Activated CD4-positive, alpha-beta memory T cell treated with anti-CD3 and anti-CD28 coated beads for 36 hours (primary cell): ENCODE data around the gene RTTN. TPM values are rescaled to one million over a fixed set of nuclear protein-coding genes. Genes with fewer than 3 reads are reported as not detected.

Experiments
- CTCF ChIA-PET: fragments of 350-600 bp; sonication (Branson Sonifier 250); formaldehyde crosslinking; loops from one replicate; lab custom pipeline; 2021; ENCODE audit warnings: antibody characterized with exemption, inconsistent platforms; lab: Charles Lee
- POLR2A ChIA-PET: fragments of 350-600 bp; sonication (Branson Sonifier 250); formaldehyde crosslinking; loops from one replicate; lab custom pipeline; 2021; ENCODE audit warnings: antibody characterized with exemption; lab: Charles Lee
- DNase-seq: peaks from one replicate; pipeline ENCODE4 v3.0.0-alpha.2; 2020
- H3K27ac Mint-ChIP-seq: one replicate; pipeline ENCODE4 v1.8.0; 2021; ENCODE audit warnings: mixed read lengths
- H3K27me3 Mint-ChIP-seq: one replicate; pipeline ENCODE4 v1.8.0; 2021; ENCODE audit warnings: mixed read lengths
- H3K36me3 Mint-ChIP-seq: one replicate; pipeline ENCODE4 v1.8.0; 2021; ENCODE audit warnings: mixed read lengths
- H3K4me1 Mint-ChIP-seq: one replicate; pipeline ENCODE4 v1.8.0; 2021; ENCODE audit warnings: low read depth, mixed read lengths
- H3K4me3 Mint-ChIP-seq: one replicate; pipeline ENCODE4 v1.8.0; 2021; ENCODE audit warnings: mild to moderate bottlenecking, mixed read lengths
- H3K9me3 Mint-ChIP-seq: one replicate; pipeline ENCODE4 v1.8.0; 2021; ENCODE audit warnings: mixed read lengths
- intact Hi-C: fragments of 100-400 bp; cut with micrococcal nuclease; formaldehyde crosslinking; loops from one replicate; pipeline ENCODE4 v1.15.1; 2023
- total RNA-seq, 2 experiments: library from RNA; stranded (reverse); gene quantifications; one replicate each; pipeline ENCODE4 v1.2.3, GENCODE V29; 2021

RTTN gene
- total RNA-seq, 2 experiments from 2014 or later: 27.3 to 28.9 TPM

GRCh38 chr18:70069382-70069781 is 136.1 kb downstream of the RTTN start:
- Mint-ChIP-seq H3K36me3 (peaks cover 11% of the 10 kb centered on the region), H3K4me1 (no peaks in the 10 kb centered on the region), H3K4me3 (no peak overlapping the region), H3K27ac (no peak overlapping the region), H3K9me3 (no peaks in the 10 kb centered on the region), H3K27me3 (no peaks in the 10 kb centered on the region)
- DNase-seq: no peak
- ChIA-PET CTCF (interaction anchor here (0.6 to 1.8 kb wide), 4 partner anchors 10 to 364 kb away, joined by 3 to 5 read pairs (median 3); no protein-coding TSS in a partner anchor), POLR2A (no interaction called here)
- intact Hi-C loops: no loop called here

- Mint-ChIP-seq H3K27me3 (no peaks in the 10 kb centered on the region), H3K27ac (no peak overlapping the region), H3K4me1 (no peaks in the 10 kb centered on the region), H3K36me3 (peaks cover 11% of the 10 kb centered on the region), H3K4me3 (no peak overlapping the region), H3K9me3 (no peaks in the 10 kb centered on the region)
- ChIA-PET POLR2A (no interaction called here), CTCF (interaction anchor here (0.6 to 1.8 kb wide), 3 partner anchors 18 to 365 kb away, joined by 3 to 5 read pairs (median 3); no protein-coding TSS in a partner anchor)
- intact Hi-C loops: no loop called here
- no peak for DNase-seq
Observed at GRCh38 chr18:70068981-70069380, 136.5 kb downstream of the RTTN start.

DNA sequence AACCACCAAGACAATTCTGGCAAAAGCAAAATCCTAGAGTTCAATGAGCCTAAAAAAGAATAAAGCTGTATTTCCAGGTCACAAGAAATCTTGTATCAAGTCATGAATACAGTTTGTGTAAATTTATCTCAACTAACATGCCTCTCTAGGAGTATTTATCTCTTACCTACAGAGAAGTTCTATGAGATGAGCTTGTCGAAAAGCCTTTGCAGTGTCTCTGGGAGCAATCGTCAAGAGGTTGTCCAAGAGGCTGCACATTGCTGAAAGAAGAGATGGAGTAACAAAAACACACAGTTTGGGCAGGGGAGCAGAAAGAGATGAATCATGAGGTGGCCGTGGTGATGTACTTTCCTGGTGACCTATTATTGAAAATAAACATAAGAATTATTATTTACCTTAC is 145.8 kb downstream of the RTTN start:
- POLR2A ChIA-PET: no interaction called here
- H3K27ac Mint-ChIP-seq: no peak overlapping the region
- intact Hi-C loops: no loop called here
- H3K9me3 Mint-ChIP-seq: no peaks in the 10 kb centered on the region
- no peaks in the 10 kb centered on the region for H3K27me3 Mint-ChIP-seq
- no peaks in the 10 kb centered on the region for H3K4me1 Mint-ChIP-seq
- no peak for DNase-seq
- peaks cover 24% of the 10 kb centered on the region for H3K36me3 Mint-ChIP-seq
- no peak overlapping the region for H3K4me3 Mint-ChIP-seq
- CTCF ChIA-PET: no interaction called here

DNA sequence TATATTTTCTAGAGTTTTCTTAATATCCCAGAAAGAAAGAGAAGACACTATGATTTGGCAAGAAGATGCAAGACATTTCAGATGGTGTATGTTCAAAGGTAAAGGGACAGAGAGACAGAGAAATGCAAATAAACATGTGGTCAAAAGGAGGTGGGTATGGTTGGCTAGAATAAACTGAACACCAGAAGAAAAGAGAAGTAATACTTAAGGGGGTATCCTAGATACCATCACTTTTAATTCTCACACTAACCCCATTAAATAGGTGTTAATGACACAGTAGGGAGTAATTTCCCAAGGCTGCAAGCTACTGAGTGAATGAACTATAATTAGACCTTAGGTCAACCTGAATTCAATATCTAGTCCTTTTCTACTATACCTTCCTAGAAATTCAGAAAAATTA is 146.6 kb downstream of the RTTN start:
- no peaks in the 10 kb centered on the region for H3K27me3 Mint-ChIP-seq
- POLR2A ChIA-PET: no interaction called here
- H3K4me3 Mint-ChIP-seq: no peak overlapping the region
- H3K4me1 Mint-ChIP-seq: no peaks in the 10 kb centered on the region
- H3K36me3 Mint-ChIP-seq: peaks cover 24% of the 10 kb centered on the region
- intact Hi-C loops: no loop called here
- no peak for DNase-seq
- CTCF ChIA-PET: no interaction called here
- H3K27ac Mint-ChIP-seq: no peak overlapping the region
- no peaks in the 10 kb centered on the region for H3K9me3 Mint-ChIP-seq

GRCh38 chr18:70047931-70048603 is 157.4 kb downstream of the RTTN start:
- H3K27ac Mint-ChIP-seq: no peak overlapping the region
- POLR2A ChIA-PET: no interaction called here
- CTCF ChIA-PET: no interaction called here
- no peak overlapping the region for H3K4me3 Mint-ChIP-seq
- no peaks in the 10 kb centered on the region for H3K9me3 Mint-ChIP-seq
- no peak for DNase-seq
- H3K36me3 Mint-ChIP-seq: peaks cover 30% of the 10 kb centered on the region
- H3K4me1 Mint-ChIP-seq: peaks cover 3% of the 10 kb centered on the region
- no peaks in the 10 kb centered on the region for H3K27me3 Mint-ChIP-seq
- intact Hi-C loops: no loop called here

GRCh38 chr18:70046796-70047195 is 158.7 kb downstream of the RTTN start:
- POLR2A ChIA-PET: no interaction called here
- no peak for DNase-seq
- intact Hi-C loops: no loop called here
- no peak overlapping the region for H3K4me3 Mint-ChIP-seq
- peaks cover 3% of the 10 kb centered on the region for H3K4me1 Mint-ChIP-seq
- peaks cover 33% of the 10 kb centered on the region for H3K36me3 Mint-ChIP-seq
- H3K27me3 Mint-ChIP-seq: no peaks in the 10 kb centered on the region
- CTCF ChIA-PET: no interaction called here
- H3K9me3 Mint-ChIP-seq: no peaks in the 10 kb centered on the region
- no peak overlapping the region for H3K27ac Mint-ChIP-seq

GRCh38 chr18:70046207-70046606 is 159.3 kb downstream of the RTTN start:
- CTCF ChIA-PET: no interaction called here
- no peaks in the 10 kb centered on the region for H3K9me3 Mint-ChIP-seq
- POLR2A ChIA-PET: no interaction called here
- peaks cover 31% of the 10 kb centered on the region for H3K36me3 Mint-ChIP-seq
- DNase-seq: no peak
- peaks cover 3% of the 10 kb centered on the region for H3K4me1 Mint-ChIP-seq
- intact Hi-C loops: no loop called here
- no peaks in the 10 kb centered on the region for H3K27me3 Mint-ChIP-seq
- H3K4me3 Mint-ChIP-seq: no peak overlapping the region
- H3K27ac Mint-ChIP-seq: no peak overlapping the region

DNA sequence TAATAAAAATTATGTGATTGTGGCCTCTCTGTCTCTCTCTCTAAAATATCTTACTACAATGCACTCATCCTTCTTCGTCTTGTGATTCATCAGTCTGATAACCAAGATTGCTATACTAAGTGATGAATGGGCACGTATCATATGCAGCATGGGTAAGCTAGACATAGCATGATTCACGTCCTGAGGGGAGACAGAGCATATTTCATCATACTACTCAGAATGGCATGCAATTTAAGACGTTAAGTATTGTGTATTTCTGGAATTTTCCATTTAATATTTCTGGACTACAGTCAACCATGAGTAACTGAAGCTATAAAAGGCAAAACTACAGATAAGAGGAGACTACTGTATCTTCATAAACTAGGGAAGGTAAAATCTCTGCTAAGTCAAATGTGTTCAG is 160.9 kb downstream of the RTTN start:
- no peaks in the 10 kb centered on the region for H3K9me3 Mint-ChIP-seq
- H3K36me3 Mint-ChIP-seq: peaks cover 23% of the 10 kb centered on the region
- H3K4me1 Mint-ChIP-seq: peaks cover 3% of the 10 kb centered on the region
- POLR2A ChIA-PET: interaction anchor here (1.0 kb wide), 1 partner anchor 109 kb away, joined by 3 read pairs; no protein-coding TSS in a partner anchor
- DNase-seq: no peak
- H3K4me3 Mint-ChIP-seq: no peak overlapping the region
- H3K27ac Mint-ChIP-seq: no peak overlapping the region
- CTCF ChIA-PET: interaction anchor here (0.9 kb wide), 1 partner anchor 85 kb away, joined by 3 read pairs; no protein-coding TSS in a partner anchor
- intact Hi-C loops: loop anchor here (5.0 kb wide), 1 partner anchor 147 kb away; no protein-coding TSS in a partner anchor
- H3K27me3 Mint-ChIP-seq: no peaks in the 10 kb centered on the region

DNA sequence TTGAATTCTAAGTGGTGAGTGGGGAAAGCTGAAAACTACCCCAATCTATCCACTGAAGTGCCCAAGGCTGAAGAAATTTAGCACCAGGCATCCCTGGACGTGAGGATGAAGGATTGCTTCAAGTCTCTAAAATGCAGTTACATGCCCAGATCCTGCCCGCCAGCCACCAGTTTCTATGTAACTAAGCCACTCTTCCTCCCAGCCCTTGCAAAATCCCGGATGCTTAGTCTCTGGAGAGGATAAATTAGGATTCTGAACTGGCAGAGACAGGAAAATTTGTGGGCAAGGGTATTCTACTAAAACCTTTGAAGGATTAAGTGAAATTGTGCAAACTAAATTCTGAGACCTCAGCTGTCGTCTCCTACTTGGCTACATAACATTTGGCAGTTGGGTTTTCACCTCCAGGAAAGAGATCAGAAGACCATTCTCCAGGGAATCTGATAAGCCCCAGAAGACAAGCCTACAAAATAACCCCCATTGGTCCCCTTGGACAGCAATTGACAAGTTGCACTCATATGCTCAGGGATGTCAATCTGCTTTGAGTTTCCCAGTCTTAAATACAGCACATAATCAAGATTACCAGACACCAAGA is 163.9 kb downstream of the RTTN start:
- Mint-ChIP-seq H3K4me1 (peaks cover 3% of the 10 kb centered on the region), H3K27ac (no peak overlapping the region), H3K9me3 (peaks cover under 1% of the 10 kb centered on the region), H3K4me3 (no peak overlapping the region), H3K36me3 (peaks cover 37% of the 10 kb centered on the region), H3K27me3 (no peaks in the 10 kb centered on the region)
- DNase-seq: no peak
- ChIA-PET POLR2A (no interaction called here), CTCF (no interaction called here)
- intact Hi-C loops: loop anchor here (5.0 kb wide), 1 partner anchor 144 kb away; no protein-coding TSS in a partner anchor

GRCh38 chr18:70039186-70039585 is 166.3 kb downstream of the RTTN start:
- ChIA-PET CTCF (interaction anchor here (0.7 kb wide), 1 partner anchor 80 kb away, joined by 3 read pairs; no protein-coding TSS in a partner anchor), POLR2A (no interaction called here)
- peaks cover 50% of the 10 kb centered on the region for H3K36me3 Mint-ChIP-seq
- H3K27ac Mint-ChIP-seq: no peak overlapping the region
- H3K4me1 Mint-ChIP-seq: no peaks in the 10 kb centered on the region
- no peak overlapping the region for H3K4me3 Mint-ChIP-seq
- intact Hi-C loops: no loop called here
- no peaks in the 10 kb centered on the region for H3K27me3 Mint-ChIP-seq
- H3K9me3 Mint-ChIP-seq: peaks cover 6% of the 10 kb centered on the region
- DNase-seq: no peak

DNA sequence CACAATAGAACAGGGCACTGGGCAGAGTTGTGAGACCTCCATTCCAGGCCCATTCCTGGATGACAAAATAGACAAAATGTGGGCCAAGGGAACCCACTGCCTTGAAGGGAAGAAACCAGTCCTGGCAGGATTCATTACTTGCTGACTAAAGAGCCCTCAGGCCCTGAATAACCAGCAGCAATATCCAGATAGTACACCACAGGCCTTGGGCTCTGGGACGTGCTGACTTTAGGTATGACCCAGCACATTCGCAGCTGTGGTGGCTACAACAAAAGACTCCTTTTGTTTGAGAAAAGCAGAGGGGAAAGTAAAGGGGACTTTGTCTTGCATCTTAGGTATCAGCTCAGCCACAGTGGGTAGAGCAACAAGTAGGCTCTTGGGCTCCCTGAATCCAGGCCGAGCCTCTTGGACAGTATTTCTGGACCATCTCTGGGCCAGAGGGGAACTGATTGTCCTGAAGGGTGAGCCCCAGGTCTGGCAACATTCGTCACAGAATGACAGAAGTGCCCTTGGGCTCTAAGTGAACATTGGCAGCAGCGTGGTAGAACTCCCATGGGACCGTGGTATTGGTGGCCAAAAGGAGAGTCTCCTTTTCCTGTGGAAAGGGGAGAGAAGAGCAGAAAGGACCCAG is 167.9 kb downstream of the RTTN start:
- H3K36me3 Mint-ChIP-seq: peaks cover 54% of the 10 kb centered on the region
- CTCF ChIA-PET: no interaction called here
- DNase-seq: no peak
- POLR2A ChIA-PET: interaction anchor here (0.6 kb wide), 1 partner anchor 200 kb away, joined by 3 read pairs; no protein-coding TSS in a partner anchor
- no peak overlapping the region for H3K4me3 Mint-ChIP-seq
- H3K27ac Mint-ChIP-seq: no peak overlapping the region
- intact Hi-C loops: no loop called here
- no peaks in the 10 kb centered on the region for H3K4me1 Mint-ChIP-seq
- peaks cover 6% of the 10 kb centered on the region for H3K9me3 Mint-ChIP-seq
- no peaks in the 10 kb centered on the region for H3K27me3 Mint-ChIP-seq

DNA sequence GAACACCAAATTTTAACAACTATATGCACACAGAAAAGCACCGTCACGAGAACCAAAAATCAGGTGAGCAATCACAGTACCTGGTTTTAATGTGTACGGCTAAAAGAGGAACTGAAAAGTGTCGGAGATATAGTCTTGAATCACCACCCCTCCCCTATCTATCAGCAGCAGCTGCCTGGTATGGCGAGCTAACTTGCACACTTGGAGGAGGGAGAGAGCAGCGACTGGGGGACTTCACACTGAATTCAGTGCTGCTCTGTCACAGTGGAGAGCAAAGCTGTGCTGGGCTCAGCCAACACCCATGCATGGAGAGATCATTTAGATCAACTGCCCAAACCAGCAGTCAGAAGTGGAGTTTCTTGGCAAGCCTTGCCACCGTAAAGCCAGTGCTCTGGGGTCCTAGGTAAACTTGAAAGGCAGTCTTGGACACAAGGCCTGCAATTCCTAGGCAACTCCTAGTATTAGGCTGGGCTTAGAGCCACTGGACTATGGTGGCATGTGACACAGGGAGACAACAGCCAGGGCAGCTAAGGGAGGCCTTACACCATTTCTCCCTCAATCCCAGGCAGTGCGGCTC is 168.6 kb downstream of the RTTN start:
- ChIA-PET CTCF (no interaction called here), POLR2A (interaction anchor here (0.6 kb wide), 1 partner anchor 201 kb away, joined by 3 read pairs; no protein-coding TSS in a partner anchor)
- intact Hi-C loops: no loop called here
- DNase-seq: no peak
- Mint-ChIP-seq H3K27ac (no peak overlapping the region), H3K36me3 (peaks cover 54% of the 10 kb centered on the region), H3K9me3 (peaks cover 6% of the 10 kb centered on the region), H3K4me1 (no peaks in the 10 kb centered on the region), H3K27me3 (no peaks in the 10 kb centered on the region), H3K4me3 (no peak overlapping the region)
